ENCODE data around the gene RPS27. TPM values are rescaled to one million over a fixed set of nuclear protein-coding genes. Genes with fewer than 3 reads are reported as not detected.
"Not testable (repeated sequence)": the region's sequence is repeated elsewhere in the genome, so short reads cannot be mapped to it uniquely, and the experiment has no call there.

The RPS27 gene
- total RNA-seq, 1 experiment from 2014 or later, result 3,620 TPM

DNA sequence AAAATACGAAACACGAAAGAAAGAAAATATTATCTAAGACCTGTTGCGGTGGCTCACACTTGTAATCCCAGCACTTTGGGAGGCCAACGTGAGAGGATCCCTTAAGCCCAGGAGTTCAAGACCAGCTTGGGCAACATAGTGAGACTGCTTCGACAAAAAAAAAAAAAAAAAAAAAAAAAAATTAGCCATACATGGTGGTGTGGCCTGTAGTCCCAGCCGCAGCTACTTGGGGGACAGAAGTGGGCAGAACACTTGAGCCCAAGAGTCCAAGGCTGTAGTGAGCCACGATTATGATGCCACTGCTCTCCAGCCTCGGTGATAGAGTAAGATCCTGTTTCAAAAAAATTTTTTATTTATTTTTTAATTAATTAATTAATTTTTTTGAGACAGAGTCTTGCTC, 2.9 kb upstream of the RPS27 start:
- no peaks in the 10 kb centered on the region; the same call in none of the 2 replicates for H3K4me1 ChIP-seq
- H3K36me3 ChIP-seq, result peaks cover 21% of the 10 kb centered on the region
- no peaks in the 10 kb centered on the region for H3K9me3 ChIP-seq (replicated peaks)
- DNase-seq, result no peak
- H3K27me3 ChIP-seq, result no peaks in the 10 kb centered on the region
- H3K4me3 ChIP-seq, result no peak overlapping the region
- no peak overlapping the region for H3K27ac ChIP-seq

GRCh38 chr1:153991151-153991630, 629 bp downstream of the RPS27 start:
- Histone ChIP-seq H3K36me3 (peaks cover 40% of the 10 kb centered on the region), H3K4me1 (no peaks in the 10 kb centered on the region), H3K27me3 (no peaks in the 10 kb centered on the region), H3K4me3 (peak overlapping the region; percentile 79), H3K27ac (peak overlapping the region; percentile 77), H3K9me3 (replicated peaks) (no peaks in the 10 kb centered on the region)
- no peak for DNase-seq

GRCh38 chr1:153991806-153992205, 1.2 kb downstream of the RPS27 start:
- DNase-seq, result no peak
- Histone ChIP-seq H3K4me1 (no peaks in the 10 kb centered on the region), H3K27ac (no peak overlapping the region), H3K4me3 (peak overlapping the region; percentile 79), H3K27me3 (no peaks in the 10 kb centered on the region), H3K36me3 (peaks cover 40% of the 10 kb centered on the region), H3K9me3 (replicated peaks) (no peaks in the 10 kb centered on the region)

GRCh38 chr1:153995202-153995601, 4.6 kb downstream of the RPS27 start:
- Histone ChIP-seq H3K27ac (no peak overlapping the region), H3K27me3 (no peaks in the 10 kb centered on the region), H3K4me3 (no peak overlapping the region), H3K36me3 (peaks cover 40% of the 10 kb centered on the region), H3K9me3 (replicated peaks) (no peaks in the 10 kb centered on the region), H3K4me1 (no peaks in the 10 kb centered on the region)
- no peak for DNase-seq

- Histone ChIP-seq H3K36me3 (peaks cover 40% of the 10 kb centered on the region), H3K27me3 (no peaks in the 10 kb centered on the region)
- DNase-seq, result no peak
Measured at GRCh38 chr1:153995640-153996039, 5.1 kb downstream of the RPS27 start.

DNA sequence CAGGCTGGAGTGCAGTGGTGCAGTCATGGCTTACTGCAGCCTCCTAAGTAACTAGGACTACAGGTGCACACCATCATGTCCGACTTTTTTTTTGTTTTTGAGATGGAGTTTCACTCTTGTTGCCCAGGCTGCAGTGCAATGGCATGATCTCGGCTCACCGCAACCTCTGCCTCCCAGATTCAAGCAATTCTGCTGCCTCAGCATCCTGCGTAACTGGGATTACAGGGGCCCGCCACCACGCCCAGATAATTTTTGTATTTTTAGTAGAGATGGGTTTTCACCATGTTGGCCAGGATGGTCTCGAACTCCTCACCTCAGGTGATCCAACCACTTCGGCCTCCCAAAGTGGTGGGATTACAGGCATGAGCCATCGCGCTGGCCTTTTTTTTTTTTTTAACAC, 6.3 kb downstream of the RPS27 start:
- not testable (repeated sequence) for H3K27me3 ChIP-seq
- H3K36me3 ChIP-seq, result peaks cover 31% of the 10 kb centered on the region

More at GRCh38 chr1:153995640-153996039, 5.1 kb downstream of the RPS27 start:
- Histone ChIP-seq H3K9me3 (replicated peaks) (no peaks in the 10 kb centered on the region), H3K4me1 (no peaks in the 10 kb centered on the region), H3K27ac (no peak overlapping the region), H3K4me3 (no peak overlapping the region)

GRCh38 chr1:154000420-154000819, 9.9 kb downstream of the RPS27 start:
- 0 out of 2 replicates have a peak, but pooled peaks cover under 1% of the 10 kb centered on the region for H3K36me3 ChIP-seq
- no peak overlapping the region for H3K4me3 ChIP-seq
- peaks cover 6% of the 10 kb centered on the region; the same call in 1 of the 2 replicates for H3K4me1 ChIP-seq
- no peaks in the 10 kb centered on the region for H3K27me3 ChIP-seq
- H3K9me3 ChIP-seq (replicated peaks), result no peaks in the 10 kb centered on the region
- no peak for DNase-seq
- H3K27ac ChIP-seq, result no peak overlapping the region

More for the DNA sequence above, 6.3 kb downstream of the RPS27 start:
- H3K4me1 ChIP-seq; H3K9me3 ChIP-seq (replicated peaks); H3K27ac ChIP-seq; DNase-seq; H3K4me3 ChIP-seq: not testable (repeated sequence)

DNA sequence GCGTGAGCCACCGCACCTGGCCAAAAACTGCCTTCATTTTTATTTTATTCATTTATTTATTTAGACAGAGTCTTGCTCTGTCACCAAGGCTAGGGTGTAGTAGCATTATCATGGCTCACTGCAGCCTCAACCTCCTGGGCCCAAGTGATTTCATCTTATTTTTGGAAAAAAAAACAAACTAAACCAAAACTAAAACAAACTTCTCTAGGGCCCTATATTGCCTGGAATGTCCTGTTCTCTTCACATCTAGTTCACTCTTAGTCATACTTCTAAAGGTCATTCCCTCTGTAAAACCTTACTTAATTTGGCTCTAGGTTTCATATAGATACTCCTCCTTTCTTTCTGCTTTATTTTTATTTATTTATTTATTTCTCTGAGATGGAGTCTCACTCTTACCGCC, 15.6 kb downstream of the RPS27 start:
- peaks cover 6% of the 10 kb centered on the region; the same call in 1 of the 2 replicates for H3K4me1 ChIP-seq
- no peak overlapping the region for H3K4me3 ChIP-seq
- H3K36me3 ChIP-seq, result no peaks in the 10 kb centered on the region
- H3K27me3 ChIP-seq, result no peaks in the 10 kb centered on the region
- no peak for DNase-seq
- no peaks in the 10 kb centered on the region for H3K9me3 ChIP-seq (replicated peaks)
- H3K27ac ChIP-seq, result no peak overlapping the region

- no peak for DNase-seq
- Histone ChIP-seq H3K36me3 (no peaks in the 10 kb centered on the region), H3K9me3 (replicated peaks) (no peaks in the 10 kb centered on the region), H3K4me1 (no peaks in the 10 kb centered on the region), H3K4me3 (no peak overlapping the region), H3K27ac (no peak overlapping the region), H3K27me3 (no peaks in the 10 kb centered on the region)
Measured at GRCh38 chr1:154012129-154012528, 21.6 kb downstream of the RPS27 start.

DNA sequence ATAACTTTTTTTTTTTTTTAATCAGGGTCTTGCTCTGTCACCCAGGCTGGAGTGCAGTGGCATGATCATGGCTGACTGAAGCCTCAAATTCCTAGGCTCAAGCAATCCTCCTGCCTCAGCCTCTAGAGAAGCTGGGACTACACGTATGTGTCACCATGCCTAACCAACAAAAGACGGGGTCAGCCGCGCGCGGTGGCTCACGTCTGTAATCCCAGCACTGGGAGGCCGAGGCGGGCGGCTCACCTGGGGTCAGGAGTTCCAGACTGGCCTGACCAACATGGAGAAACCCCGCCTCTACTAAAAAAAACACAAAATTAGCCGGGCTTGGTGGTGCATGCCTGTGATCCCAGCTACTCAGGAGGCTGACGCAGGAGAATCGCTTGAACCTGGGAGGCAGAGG, 22.0 kb downstream of the RPS27 start:
- not testable (repeated sequence) for DNase-seq; H3K36me3 ChIP-seq; H3K4me1 ChIP-seq; H3K27me3 ChIP-seq; H3K4me3 ChIP-seq; H3K9me3 ChIP-seq (replicated peaks); H3K27ac ChIP-seq

DNA sequence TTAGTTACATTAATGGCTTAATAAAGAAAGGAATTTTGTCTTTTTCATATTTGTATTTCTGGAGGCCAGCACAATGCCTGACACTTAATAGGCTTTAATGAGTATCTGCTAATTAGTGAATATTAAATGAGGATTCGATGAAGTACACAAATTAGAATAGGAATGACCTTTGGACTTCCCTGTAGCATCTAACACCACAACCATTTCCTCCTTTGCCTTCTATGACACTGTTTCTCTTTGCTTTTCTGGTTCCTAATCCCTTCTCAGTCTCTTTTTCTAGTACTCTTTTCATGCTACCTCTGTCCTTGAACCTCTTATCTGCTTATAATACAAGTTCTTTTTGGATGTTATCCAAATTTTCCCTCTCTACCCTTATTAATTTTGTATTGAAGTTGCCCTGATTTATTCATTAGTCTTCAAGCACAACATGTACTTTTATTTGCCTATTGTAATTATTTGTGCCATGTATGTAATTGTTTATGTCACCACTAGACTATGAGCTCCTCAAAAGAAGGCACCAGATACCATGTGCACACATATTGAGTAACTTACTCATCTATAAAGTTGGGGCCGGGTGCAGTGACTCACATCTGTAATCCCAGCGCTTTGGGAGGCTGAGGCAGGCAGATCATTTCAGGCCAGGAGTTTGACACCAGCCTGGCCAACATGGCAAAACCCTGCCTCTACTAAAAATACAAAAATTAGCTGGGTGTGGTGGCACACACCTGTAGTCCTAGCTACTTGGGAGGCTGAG, 23.8 kb downstream of the RPS27 start:
- H3K27me3 ChIP-seq, result no peaks in the 10 kb centered on the region
- no peaks in the 10 kb centered on the region for H3K36me3 ChIP-seq
- H3K9me3 ChIP-seq (replicated peaks), result no peaks in the 10 kb centered on the region
- H3K27ac ChIP-seq, result no peak overlapping the region
- no peaks in the 10 kb centered on the region for H3K4me1 ChIP-seq
- no peak for DNase-seq
- H3K4me3 ChIP-seq, result no peak overlapping the region

- H3K9me3 ChIP-seq (replicated peaks), result no peaks in the 10 kb centered on the region
- no peak overlapping the region for H3K27ac ChIP-seq
- no peaks in the 10 kb centered on the region for H3K36me3 ChIP-seq
- no peak overlapping the region for H3K4me3 ChIP-seq
- no peak for DNase-seq
- no peaks in the 10 kb centered on the region for H3K27me3 ChIP-seq
- H3K4me1 ChIP-seq, result no peaks in the 10 kb centered on the region
Measured at GRCh38 chr1:154019269-154019668, 28.7 kb downstream of the RPS27 start.

GRCh38 chr1:154019940-154020339, 29.4 kb downstream of the RPS27 start:
- no peaks in the 10 kb centered on the region for H3K4me1 ChIP-seq
- no peaks in the 10 kb centered on the region for H3K9me3 ChIP-seq (replicated peaks)
- H3K27me3 ChIP-seq, result no peaks in the 10 kb centered on the region
- no peak overlapping the region for H3K4me3 ChIP-seq
- no peaks in the 10 kb centered on the region for H3K36me3 ChIP-seq
- DNase-seq, result no peak
- no peak overlapping the region for H3K27ac ChIP-seq

- H3K4me1 ChIP-seq; H3K27me3 ChIP-seq; H3K4me3 ChIP-seq; DNase-seq; H3K9me3 ChIP-seq (replicated peaks); H3K36me3 ChIP-seq; H3K27ac ChIP-seq: not testable (repeated sequence)
Measured at GRCh38 chr1:154033697-154034096, 43.1 kb downstream of the RPS27 start.
